GM21381 (cell line): Measurements from ENCODE around the gene CPA5.

Source experiments
- ATAC-seq: cut with Tn5 transposase; IDR thresholded peaks from one replicate; pipeline ENCODE4 v1.9.1; 2021; ENCODE audit warnings: mild to moderate bottlenecking, moderate library complexity; ENCODE audit not compliant: unreplicated experiment

Gene CPA5

GRCh38 chr7:130377178-130377577 lies 32.6 kb downstream of the CPA5 start:
- no peak for ATAC-seq

- no peak for ATAC-seq
Measured at GRCh38 chr7:130379019-130379418, 34.4 kb downstream of the CPA5 start.

- no peak for ATAC-seq
Measured at GRCh38 chr7:130379532-130379920, 34.9 kb downstream of the CPA5 start.

- no peak for ATAC-seq
Measured at GRCh38 chr7:130379921-130380860, 35.6 kb downstream of the CPA5 start, which contains the start of gene CPA1. CPA1 (plus strand) TSS chr7:130380494; CDS start chr7:130380521, 27 bp downstream.

- no peak for ATAC-seq
Measured at GRCh38 chr7:130380861-130381455, 36.3 kb downstream of the CPA5 start.

GRCh38 chr7:130381468-130382312 lies 37.1 kb downstream of the CPA5 start:
- ATAC-seq, result no peak

- ATAC-seq, result no peak
Measured at GRCh38 chr7:130383187-130383980, 38.8 kb downstream of the CPA5 start.

- ATAC-seq, result no peak
Measured at GRCh38 chr7:130384371-130384801, 39.8 kb downstream of the CPA5 start.

GRCh38 chr7:130384841-130385599 lies 40.4 kb downstream of the CPA5 start:
- ATAC-seq, result no peak

- ATAC-seq, result no peak
Measured at GRCh38 chr7:130385600-130386066, 41.0 kb downstream of the CPA5 start.

GRCh38 chr7:130386876-130387275 lies 42.3 kb downstream of the CPA5 start:
- no peak for ATAC-seq

- ATAC-seq, result no peak
Measured at GRCh38 chr7:130387306-130387627, 42.7 kb downstream of the CPA5 start.

GRCh38 chr7:130387628-130388403 lies 43.2 kb downstream of the CPA5 start:
- ATAC-seq, result no peak

GRCh38 chr7:130388671-130389070 lies 44.1 kb downstream of the CPA5 start:
- ATAC-seq, result no peak

- no peak for ATAC-seq
Measured at GRCh38 chr7:130390486-130390885, 45.9 kb downstream of the CPA5 start.

- ATAC-seq, result no peak
Measured at GRCh38 chr7:130393101-130393561, 48.5 kb downstream of the CPA5 start.

GRCh38 chr7:130393841-130394411 lies 49.3 kb downstream of the CPA5 start:
- no peak for ATAC-seq

GRCh38 chr7:130394421-130395195 lies 50.0 kb downstream of the CPA5 start:
- no peak for ATAC-seq
